H7 (cell line): ENCODE results near the gene SLC24A3. TPM values are rescaled to one million over a fixed set of nuclear protein-coding genes. Genes with fewer than 3 reads are reported as not detected.
"Not testable (repeated sequence)": the region's sequence is repeated elsewhere in the genome, so short reads cannot be mapped to it uniquely, and the experiment has no call there.

Source experiments
- DNase-seq: peaks from one replicate; pipeline ENCODE4 v3.0.0; 2012
- H3K27me3 ChIP-seq: 2 replicates; pipeline ENCODE4 v1.6.0; 2011; ENCODE audit warnings: mild to moderate bottlenecking, low read length; ENCODE audit not compliant: control insufficient read depth, insufficient read depth
- H3K36me3 ChIP-seq: replicated peaks from 2 replicates; pipeline ENCODE4 v1.5.1; 2011; ENCODE audit warnings: low read length; ENCODE audit not compliant: control insufficient read depth, insufficient read depth
- H3K4me3 ChIP-seq: 2 replicates; pipeline ENCODE4 v1.5.1; 2011; ENCODE audit warnings: low read depth, mild to moderate bottlenecking, control low read depth, low read length, moderate library complexity; ENCODE audit not compliant: insufficient read depth
- total RNA-seq: library from RNA; depleted of rRNA; stranded (reverse); fragments of >200 nt; shearing (Covaris generic); gene quantifications from 2 replicates; pipeline ENCODE4 v1.2.3, GENCODE V29; 2014

SLC24A3 gene
- total RNA-seq, 1 experiment from 2014 or later = 0.48 TPM

GRCh38 chr20:19660808-19661378 is 448.5 kb downstream of the SLC24A3 start:
- H3K27me3 ChIP-seq = no peaks in the 10 kb centered on the region
- no peak overlapping the region for H3K4me3 ChIP-seq
- H3K36me3 ChIP-seq = no peaks in the 10 kb centered on the region
- DNase-seq = no peak

GRCh38 chr20:19661717-19662636 is 449.5 kb downstream of the SLC24A3 start:
- peak; percentile 74 for DNase-seq
- Histone ChIP-seq H3K4me3 (no peak overlapping the region), H3K27me3 (no peaks in the 10 kb centered on the region), H3K36me3 (no peaks in the 10 kb centered on the region)

GRCh38 chr20:19662637-19662995 is 450.2 kb downstream of the SLC24A3 start:
- Histone ChIP-seq H3K27me3 (no peaks in the 10 kb centered on the region), H3K36me3 (no peaks in the 10 kb centered on the region), H3K4me3 (no peak overlapping the region)
- no peak for DNase-seq

- Histone ChIP-seq H3K36me3 (no peaks in the 10 kb centered on the region), H3K4me3 (no peak overlapping the region), H3K27me3 (no peaks in the 10 kb centered on the region)
- DNase-seq = no peak
Observed at GRCh38 chr20:19668418-19668817, 456.0 kb downstream of the SLC24A3 start.

GRCh38 chr20:19670829-19671228 is 458.4 kb downstream of the SLC24A3 start:
- no peak for DNase-seq
- no peak overlapping the region for H3K4me3 ChIP-seq
- H3K36me3 ChIP-seq = no peaks in the 10 kb centered on the region
- H3K27me3 ChIP-seq = no peaks in the 10 kb centered on the region

GRCh38 chr20:19671374-19671773 is 458.9 kb downstream of the SLC24A3 start:
- DNase-seq = no peak

GRCh38 chr20:19672498-19672897 is 460.1 kb downstream of the SLC24A3 start:
- DNase-seq = no peak
- Histone ChIP-seq H3K27me3 (no peaks in the 10 kb centered on the region), H3K4me3 (no peak overlapping the region), H3K36me3 (no peaks in the 10 kb centered on the region)

More at GRCh38 chr20:19671374-19671773, 458.9 kb downstream of the SLC24A3 start:
- Histone ChIP-seq H3K27me3 (no peaks in the 10 kb centered on the region), H3K36me3 (no peaks in the 10 kb centered on the region), H3K4me3 (no peak overlapping the region)

- no peak for DNase-seq
- Histone ChIP-seq H3K27me3 (no peaks in the 10 kb centered on the region), H3K36me3 (no peaks in the 10 kb centered on the region), H3K4me3 (no peak overlapping the region)
Observed at GRCh38 chr20:19673575-19673974, 461.1 kb downstream of the SLC24A3 start.

GRCh38 chr20:19676202-19676601 is 463.8 kb downstream of the SLC24A3 start:
- no peak for DNase-seq
- Histone ChIP-seq H3K4me3 (no peak overlapping the region), H3K27me3 (no peaks in the 10 kb centered on the region), H3K36me3 (no peaks in the 10 kb centered on the region)

GRCh38 chr20:19677336-19677735 is 464.9 kb downstream of the SLC24A3 start:
- no peaks in the 10 kb centered on the region for H3K27me3 ChIP-seq
- H3K36me3 ChIP-seq = no peaks in the 10 kb centered on the region
- H3K4me3 ChIP-seq = no peak overlapping the region
- DNase-seq = no peak

- H3K4me3 ChIP-seq, H3K27me3 ChIP-seq, H3K36me3 ChIP-seq, DNase-seq: not testable (repeated sequence)
Observed at GRCh38 chr20:19678591-19678990, 466.1 kb downstream of the SLC24A3 start.

- Histone ChIP-seq H3K36me3 (no peaks in the 10 kb centered on the region), H3K27me3 (no peaks in the 10 kb centered on the region), H3K4me3 (no peak overlapping the region)
- DNase-seq = no peak
Observed at GRCh38 chr20:19679900-19680495, 467.6 kb downstream of the SLC24A3 start.

GRCh38 chr20:19682249-19682648 is 469.8 kb downstream of the SLC24A3 start:
- Histone ChIP-seq H3K27me3 (no peaks in the 10 kb centered on the region), H3K36me3 (no peaks in the 10 kb centered on the region), H3K4me3 (no peak overlapping the region)
- DNase-seq = no peak

- no peak overlapping the region for H3K4me3 ChIP-seq
- no peaks in the 10 kb centered on the region for H3K27me3 ChIP-seq
- H3K36me3 ChIP-seq = no peaks in the 10 kb centered on the region
- no peak for DNase-seq
Observed at GRCh38 chr20:19683188-19683587, 470.7 kb downstream of the SLC24A3 start.

- Histone ChIP-seq H3K27me3 (no peaks in the 10 kb centered on the region), H3K4me3 (no peak overlapping the region), H3K36me3 (no peaks in the 10 kb centered on the region)
- no peak for DNase-seq
Observed at GRCh38 chr20:19683822-19684221, 471.4 kb downstream of the SLC24A3 start.
